ENCODE data around the gene ACVR2A.

DNA sequence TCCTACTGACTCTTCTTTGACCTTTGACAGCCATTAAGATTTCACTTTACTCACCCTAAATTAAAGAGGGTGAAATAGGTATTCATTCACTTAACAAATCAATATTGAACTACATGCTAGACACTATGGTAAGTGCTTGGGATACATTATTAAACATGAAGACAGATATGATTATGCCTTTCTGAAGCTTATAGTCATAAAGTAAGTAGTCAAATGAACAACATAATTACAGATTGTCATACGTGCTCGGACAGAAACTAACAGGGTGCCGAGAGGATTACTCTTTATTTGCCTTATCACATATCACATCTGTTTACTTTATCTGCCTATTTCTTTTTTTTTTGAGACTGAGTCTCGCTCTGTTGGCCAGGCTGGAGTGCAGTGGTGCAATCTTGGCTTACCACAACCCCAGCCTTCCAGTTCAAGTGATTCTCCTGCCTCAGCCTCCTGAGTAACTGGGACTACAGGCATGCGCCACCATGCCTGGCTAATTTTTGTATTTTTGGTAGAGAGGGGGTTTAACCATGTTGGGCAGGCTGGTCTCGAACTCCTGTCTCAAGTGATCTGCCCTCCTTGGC lies 9.8 kb downstream of the ACVR2A start:
- TF ChIP-seq CTCF (IDR thresholded peaks at IDR 0.05): no peak
- no peak for TF ChIP-seq POLR2A (IDR thresholded peaks at IDR 0.05)

Measured in Peyer's patch (tissue), 4 donors.